Uterus (tissue), 4 donors: ENCODE results near the gene FAHD1. TPM values are rescaled to one million over a fixed set of nuclear protein-coding genes. Genes with fewer than 3 reads are reported as not detected.

Experiments used
- DNase-seq, 2 donors: peaks; one replicate each; pipeline ENCODE4 v3.0.0-alpha.2; 2019 to 2020
- H3K27ac ChIP-seq, 2 donors: fragments of 200-600 bp; sonication (generic); 1 replicate in 1 of 2; 2 replicates in 1 of 2; pipeline ENCODE4 v1.5.1; 2016 to 2018
- H3K27me3 ChIP-seq, 2 donors: fragments of 200-600 bp; sonication (generic); one replicate each; pipeline ENCODE4 v1.5.1; 2018 to 2019; ENCODE audit warnings: control low read depth in 1 of 2
- H3K36me3 ChIP-seq, 2 donors: fragments of 200-600 bp; sonication (generic); one replicate each; pipeline ENCODE4 v1.5.1; 2019; ENCODE audit warnings: control low read depth in 1 of 2
- H3K4me1 ChIP-seq, 2 donors: fragments of 200-600 bp; sonication (generic); one replicate each; pipeline ENCODE4 v1.5.1; 2018 to 2019; ENCODE audit warnings: control low read depth in 1 of 2
- H3K4me3 ChIP-seq, 2 donors: fragments of 200-600 bp; sonication (generic); 1 replicate in 1 of 2; 2 replicates in 1 of 2; pipeline ENCODE4 v1.5.1; 2018 to 2019; ENCODE audit warnings: mild to moderate bottlenecking in 1 of 2
- H3K9me3 ChIP-seq, 2 donors: fragments of 200-600 bp; sonication (generic); one replicate each; pipeline ENCODE4 v1.5.1; 2019; ENCODE audit warnings: control low read depth in 1 of 2
- CTCF ChIP-seq, 4 experiments: fragments of 200-600 bp in 2 of 4; fragments of 450-650 bp in 2 of 4; sonication (generic) in 2 of 4; IDR thresholded peaks; one replicate each; pipeline ENCODE4 v1.5.1; 2016 to 2019; ENCODE audit warnings: antibody characterized with exemption in 4 of 4, mild to moderate bottlenecking in 2 of 4, moderate library complexity in 1 of 4
- POLR2A ChIP-seq, 2 donors: fragments of 450-650 bp; IDR thresholded peaks; one replicate each; pipeline ENCODE4 v1.6.1; 2016; ENCODE audit warnings: antibody characterized with exemption in 2 of 2, mild to moderate bottlenecking in 1 of 2, moderate library complexity in 1 of 2
- intact Hi-C: fragments of 100-400 bp; cut with DNase I; formaldehyde crosslinking; loops from one replicate; pipeline ENCODE4 v1.15.1; 2023; ENCODE audit warnings: low total_unique reads
- total RNA-seq, 4 donors: library from RNA; depleted of rRNA in 3 of 4; stranded (reverse); fragments of >200 nt in 3 of 4; gene quantifications; one replicate each; pipeline versions ENCODE4 v1.1.0 to v1.2.4, GENCODE V29; 2014 to 2023
- donor health status: DM: yes; HTN: yes; CAD: no.

FAHD1 gene
- total RNA-seq, 4 donors from 2014 or later = 3.5 to 115 (median 22.2) TPM

- intact Hi-C loops = no loop called here
- Histone ChIP-seq H3K36me3 (no peaks in the 10 kb centered on the region), H3K27ac (peak within 1 kb of the TSS; percentile 80 to 87), H3K4me3 (peak within 1 kb of the TSS; percentile 67 to 98), H3K27me3 (no peaks in the 10 kb centered on the region), H3K4me1 (peaks cover 0 to 7% of the 10 kb centered on the region in 2 donors), H3K9me3 (no peaks in the 10 kb centered on the region)
- peak in 1 of 4 experiments; percentile 3 for TF ChIP-seq CTCF (IDR thresholded peaks at IDR 0.05)
- TF ChIP-seq POLR2A (IDR thresholded peaks at IDR 0.05) = peak; percentile 62 to 80
- peak; percentile 99 to 100 for DNase-seq
These were observed 44.4 kb upstream of the FAHD1 start, which contains the start of the genes NUBP2 and SPSB3 for GRCh38 chr16:1782408-1783264. TSS of gene NUBP2 (plus strand) at chr16:1782960. CDS start at chr16:1783021, 61 bp downstream. TSS of gene SPSB3 (minus strand) at chr16:1782571. CDS start at chr16:1781483, 1,088 bp downstream.

- no peaks in the 10 kb centered on the region for H3K27me3 ChIP-seq
- peak in 1 of 2 donors; percentile 13 for DNase-seq
- H3K27ac ChIP-seq = no peak overlapping the region
- intact Hi-C loops = no loop called here
- TF ChIP-seq CTCF (IDR thresholded peaks at IDR 0.05) (no peak), POLR2A (IDR thresholded peaks at IDR 0.05) (no peak)
- H3K36me3 ChIP-seq = no peaks in the 10 kb centered on the region
- peaks cover 0 to 7% of the 10 kb centered on the region in 2 donors for H3K4me1 ChIP-seq
- H3K9me3 ChIP-seq = no peaks in the 10 kb centered on the region
- no peak overlapping the region for H3K4me3 ChIP-seq
These were observed 41.8 kb upstream of the FAHD1 start for GRCh38 chr16:1784977-1785845.

- no peak for DNase-seq
- H3K9me3 ChIP-seq = no peaks in the 10 kb centered on the region
- H3K27ac ChIP-seq = no peak overlapping the region
- TF ChIP-seq CTCF (IDR thresholded peaks at IDR 0.05) (no peak), POLR2A (IDR thresholded peaks at IDR 0.05) (no peak)
- H3K4me3 ChIP-seq = no peak overlapping the region
- intact Hi-C loops = no loop called here
- no peaks in the 10 kb centered on the region for H3K36me3 ChIP-seq
- peaks cover 0 to 7% of the 10 kb centered on the region in 2 donors for H3K4me1 ChIP-seq
- H3K27me3 ChIP-seq = no peaks in the 10 kb centered on the region
These were observed 41.2 kb upstream of the FAHD1 start for GRCh38 chr16:1785846-1786170.

GRCh38 chr16:1786242-1787055 lies 40.6 kb upstream of the FAHD1 start:
- Histone ChIP-seq H3K9me3 (no peaks in the 10 kb centered on the region), H3K27me3 (no peaks in the 10 kb centered on the region), H3K4me3 (no peak overlapping the region), H3K36me3 (no peaks in the 10 kb centered on the region), H3K27ac (no peak overlapping the region), H3K4me1 (peaks cover 0 to 2% of the 10 kb centered on the region in 2 donors)
- TF ChIP-seq POLR2A (IDR thresholded peaks at IDR 0.05) (no peak), CTCF (IDR thresholded peaks at IDR 0.05) (no peak)
- intact Hi-C loops = no loop called here
- peak in 1 of 2 donors; percentile 16 for DNase-seq
